ENCODE results near the gene COL15A1. TPM values are rescaled to one million over a fixed set of nuclear protein-coding genes. Genes with fewer than 3 reads are reported as not detected.

COL15A1 gene
- total RNA-seq, 4 donors from 2014 or later: 1.4 to 16.5 (median 5.6) TPM

DNA sequence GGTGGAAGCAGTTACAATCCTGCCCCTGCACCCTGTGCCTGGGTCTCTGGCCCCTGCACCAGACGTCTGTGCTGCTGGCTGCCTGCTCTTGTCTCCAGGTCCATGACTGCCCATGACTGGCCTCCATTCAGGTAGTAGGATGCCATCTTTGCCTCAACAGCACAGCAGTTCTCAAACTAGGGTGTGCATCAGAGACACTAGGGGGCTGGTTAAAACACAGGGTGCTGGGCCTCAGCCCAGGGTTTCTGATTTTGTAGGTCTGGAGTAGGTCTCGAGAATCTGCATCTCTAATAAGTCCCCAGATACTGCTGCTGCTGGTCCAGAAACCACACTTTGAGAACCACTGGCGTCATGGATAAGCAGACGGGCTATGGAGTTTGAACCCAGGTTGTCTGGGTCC lies 24.0 kb downstream of the COL15A1 start:
- H3K27ac ChIP-seq: no peak overlapping the region
- no peaks in the 10 kb centered on the region for H3K36me3 ChIP-seq
- TF ChIP-seq POLR2A (IDR thresholded peaks at IDR 0.05): no peak
- TF ChIP-seq, protein P1, sequence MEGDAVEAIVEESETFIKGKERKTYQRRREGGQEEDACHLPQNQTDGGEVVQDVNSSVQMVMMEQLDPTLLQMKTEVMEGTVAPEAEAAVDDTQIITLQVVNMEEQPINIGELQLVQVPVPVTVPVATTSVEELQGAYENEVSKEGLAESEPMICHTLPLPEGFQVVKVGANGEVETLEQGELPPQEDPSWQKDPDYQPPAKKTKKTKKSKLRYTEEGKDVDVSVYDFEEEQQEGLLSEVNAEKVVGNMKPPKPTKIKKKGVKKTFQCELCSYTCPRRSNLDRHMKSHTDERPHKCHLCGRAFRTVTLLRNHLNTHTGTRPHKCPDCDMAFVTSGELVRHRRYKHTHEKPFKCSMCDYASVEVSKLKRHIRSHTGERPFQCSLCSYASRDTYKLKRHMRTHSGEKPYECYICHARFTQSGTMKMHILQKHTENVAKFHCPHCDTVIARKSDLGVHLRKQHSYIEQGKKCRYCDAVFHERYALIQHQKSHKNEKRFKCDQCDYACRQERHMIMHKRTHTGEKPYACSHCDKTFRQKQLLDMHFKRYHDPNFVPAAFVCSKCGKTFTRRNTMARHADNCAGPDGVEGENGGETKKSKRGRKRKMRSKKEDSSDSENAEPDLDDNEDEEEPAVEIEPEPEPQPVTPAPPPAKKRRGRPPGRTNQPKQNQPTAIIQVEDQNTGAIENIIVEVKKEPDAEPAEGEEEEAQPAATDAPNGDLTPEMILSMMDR (IDR thresholded peaks at IDR 0.05): no peak
- H3K4me3 ChIP-seq: no peak overlapping the region
- no peaks in the 10 kb centered on the region for H3K9me3 ChIP-seq
- H3K27me3 ChIP-seq: no peaks in the 10 kb centered on the region
- DNase-seq: no peak
- H3K4me1 ChIP-seq: peaks cover 0 to 5% (median 0%) of the 10 kb centered on the region in 4 donors

DNA sequence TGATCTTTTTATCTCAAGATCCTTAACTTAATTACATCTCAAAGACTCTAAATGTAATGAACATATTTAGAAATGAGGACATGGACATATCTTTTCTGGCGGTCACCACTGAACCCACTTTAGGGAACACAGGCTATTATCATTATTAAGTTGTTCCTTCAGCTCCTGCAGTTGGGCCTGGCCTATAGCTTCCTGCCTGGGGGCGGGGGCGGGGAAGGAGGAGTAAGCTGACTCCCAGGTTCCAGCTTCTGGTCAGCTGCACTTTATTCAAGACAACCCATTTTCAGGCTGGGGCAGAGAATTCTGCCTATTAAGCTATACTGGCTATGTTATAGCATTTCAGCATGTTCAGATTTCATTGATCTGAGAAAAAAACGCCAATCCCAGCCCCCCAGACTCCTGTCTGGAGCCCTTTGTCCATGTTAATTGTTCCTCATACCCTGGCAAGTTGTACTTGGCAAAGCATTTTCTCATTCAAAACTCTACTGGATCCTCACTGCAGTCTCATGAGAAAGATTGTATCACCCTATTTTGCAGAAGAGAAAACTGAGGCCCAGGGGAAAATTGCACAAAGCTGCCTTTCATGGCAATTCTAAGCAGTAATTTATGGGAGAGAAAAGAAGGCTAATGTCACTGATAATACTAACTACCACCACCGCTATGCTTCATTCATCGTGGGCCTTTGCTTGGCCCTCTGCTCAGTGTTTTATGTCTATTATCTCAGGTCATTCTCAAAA lies 25.1 kb downstream of the COL15A1 start:
- H3K27ac ChIP-seq: no peak overlapping the region
- DNase-seq: no peak
- H3K4me3 ChIP-seq: no peak overlapping the region
- peaks cover 0 to 14% (median 0%) of the 10 kb centered on the region in 4 donors for H3K4me1 ChIP-seq
- no peaks in the 10 kb centered on the region for H3K27me3 ChIP-seq
- TF ChIP-seq, protein P1 (IDR thresholded peaks at IDR 0.05): no peak
- no peak for TF ChIP-seq POLR2A (IDR thresholded peaks at IDR 0.05)
- no peaks in the 10 kb centered on the region for H3K9me3 ChIP-seq
- H3K36me3 ChIP-seq: no peaks in the 10 kb centered on the region

DNA sequence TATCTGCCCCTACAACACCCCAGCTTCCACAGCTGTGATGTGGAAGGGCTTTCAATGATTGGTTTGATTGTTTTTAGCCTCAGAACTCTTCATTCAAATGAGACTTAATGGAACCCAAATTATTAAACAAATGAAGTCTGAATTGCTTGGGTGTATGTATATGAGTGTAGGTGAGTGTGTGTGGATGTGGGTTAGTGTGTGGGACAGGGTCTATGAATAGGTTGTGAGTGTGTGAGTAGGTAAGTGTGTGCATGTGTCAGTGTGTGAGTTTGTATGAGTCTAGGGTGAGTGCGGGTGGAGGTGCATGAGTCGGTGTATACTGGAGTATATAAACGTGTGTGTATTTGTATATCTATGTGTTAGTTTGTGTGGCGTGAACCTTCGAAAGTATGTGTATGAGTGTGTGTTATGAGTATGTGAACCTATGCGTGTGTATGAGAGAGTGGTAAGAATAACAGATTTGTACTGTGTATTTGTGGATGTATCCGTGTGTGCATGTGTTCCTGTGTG lies 26.9 kb downstream of the COL15A1 start:
- no peak for DNase-seq

DNA sequence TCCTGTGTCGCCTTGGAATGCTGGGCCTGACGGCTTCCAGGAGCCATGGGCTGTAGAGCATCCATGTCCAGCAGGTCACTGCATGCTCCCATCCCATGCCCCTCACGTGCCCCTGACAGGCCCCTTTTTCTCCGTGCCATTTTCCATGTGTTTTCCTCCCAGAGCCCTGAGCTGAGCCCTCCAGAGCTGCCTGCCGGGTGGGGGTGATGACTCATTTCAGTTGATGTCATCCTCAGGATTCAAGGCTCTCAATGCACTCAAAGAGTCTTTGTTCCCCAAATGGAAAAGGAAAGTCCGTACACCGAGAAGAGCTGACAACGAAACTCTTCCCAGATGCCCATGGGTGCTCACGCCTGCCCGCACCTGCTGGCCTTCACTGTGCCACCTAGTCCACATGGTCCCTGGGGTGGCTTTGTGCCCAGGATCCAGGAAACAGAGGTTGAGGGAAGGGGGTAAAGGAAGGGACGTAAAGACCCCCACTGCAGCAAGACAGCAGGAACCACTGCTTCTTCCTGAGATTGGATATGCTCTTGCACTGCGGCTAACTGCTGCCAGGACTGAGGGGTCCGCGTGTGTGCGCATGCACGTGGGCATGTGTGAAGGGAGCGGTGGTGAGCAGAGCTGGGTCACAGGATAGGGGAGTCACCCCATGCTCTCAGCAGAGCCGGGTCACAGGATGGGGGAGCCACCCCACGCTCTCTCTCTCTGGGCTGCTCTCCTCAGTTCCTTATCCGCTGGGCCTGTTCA lies 27.6 kb downstream of the COL15A1 start:
- H3K27me3 ChIP-seq: no peaks in the 10 kb centered on the region
- H3K27ac ChIP-seq: peak overlapping the region in 2 of 4 donors; percentile 37 to 41
- peaks cover 0 to 22% (median 2%) of the 10 kb centered on the region in 4 donors for H3K4me1 ChIP-seq
- no peak for DNase-seq
- TF ChIP-seq, protein P1 (IDR thresholded peaks at IDR 0.05): no peak
- no peak for TF ChIP-seq POLR2A (IDR thresholded peaks at IDR 0.05)
- H3K4me3 ChIP-seq: no peak overlapping the region
- no peaks in the 10 kb centered on the region for H3K9me3 ChIP-seq
- H3K36me3 ChIP-seq: no peaks in the 10 kb centered on the region

More for the DNA sequence above, 26.9 kb downstream of the COL15A1 start:
- Histone ChIP-seq H3K27me3 (no peaks in the 10 kb centered on the region), H3K4me3 (no peak overlapping the region), H3K27ac (peak overlapping the region in 1 of 4 donors; percentile 41), H3K4me1 (peaks cover 0 to 22% (median 2%) of the 10 kb centered on the region in 4 donors), H3K9me3 (no peaks in the 10 kb centered on the region), H3K36me3 (no peaks in the 10 kb centered on the region)
- no peak for TF ChIP-seq POLR2A (IDR thresholded peaks at IDR 0.05)
- TF ChIP-seq, protein P1 (IDR thresholded peaks at IDR 0.05): no peak

DNA sequence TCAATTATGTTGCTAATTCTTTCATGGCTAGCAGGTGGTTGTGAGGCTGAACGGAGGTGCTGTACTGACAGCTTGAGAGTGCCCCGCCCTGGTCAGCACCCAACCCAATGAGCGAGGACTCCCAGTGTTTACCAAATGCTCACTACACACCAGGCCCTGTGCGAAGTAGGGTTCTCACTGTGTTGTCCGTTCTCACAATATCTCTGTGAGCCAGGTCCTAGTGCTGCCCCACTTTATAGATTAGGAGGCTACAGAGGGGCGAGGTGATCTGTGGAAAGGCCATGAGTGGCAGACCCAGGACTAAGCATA lies 28.2 kb downstream of the COL15A1 start:
- no peak for TF ChIP-seq POLR2A (IDR thresholded peaks at IDR 0.05)
- TF ChIP-seq, protein P1 (IDR thresholded peaks at IDR 0.05): no peak
- Histone ChIP-seq H3K9me3 (no peaks in the 10 kb centered on the region), H3K27ac (peak overlapping the region in 2 of 4 donors; percentile 37 to 41), H3K4me1 (peaks cover 0 to 22% (median 2%) of the 10 kb centered on the region in 4 donors), H3K27me3 (no peaks in the 10 kb centered on the region), H3K4me3 (no peak overlapping the region), H3K36me3 (no peaks in the 10 kb centered on the region)
- DNase-seq: no peak

Data from Peyer's patch (tissue), 4 donors.